IPS-18c (cell line): ENCODE measurements around the gene STAM2.
"Not testable (repeated sequence)": the region's sequence is repeated elsewhere in the genome, so short reads cannot be mapped to it uniquely, and the experiment has no call there.

Source experiments
- H3K4me3 ChIP-seq: 2 replicates; pipeline ENCODE4 v1.7.0; 2013; ENCODE audit warnings: low read depth, mild to moderate bottlenecking, low read length, moderate library complexity; ENCODE audit not compliant: insufficient read depth
- H3K9me3 ChIP-seq: one replicate; pipeline ENCODE4 v1.6.1; 2013; ENCODE audit warnings: mild to moderate bottlenecking, low read length, moderate library complexity; ENCODE audit not compliant: control insufficient read depth, insufficient read depth

Gene STAM2

GRCh38 chr2:152176113-152176714, 651 bp upstream of the STAM2 start:
- Histone ChIP-seq H3K4me3 (peak overlapping the region; percentile 99), H3K9me3 (no peaks in the 10 kb centered on the region)

GRCh38 chr2:152175012-152175367, 573 bp downstream of the STAM2 start:
- peak overlapping the region; percentile 99 for H3K4me3 ChIP-seq
- H3K9me3 ChIP-seq = no peaks in the 10 kb centered on the region

GRCh38 chr2:152174574-152174973, 989 bp downstream of the STAM2 start:
- no peaks in the 10 kb centered on the region for H3K9me3 ChIP-seq
- H3K4me3 ChIP-seq = peak overlapping the region; percentile 99; the same call in 1 of the 2 replicates

- Histone ChIP-seq H3K9me3 (no peaks in the 10 kb centered on the region), H3K4me3 (no peak overlapping the region)
These were observed 1.7 kb downstream of the STAM2 start for GRCh38 chr2:152173831-152174230.

- not testable (repeated sequence) for H3K4me3 ChIP-seq, H3K9me3 ChIP-seq
These were observed 3.3 kb downstream of the STAM2 start for GRCh38 chr2:152172201-152172785.

- no peak overlapping the region for H3K4me3 ChIP-seq
- no peaks in the 10 kb centered on the region for H3K9me3 ChIP-seq
These were observed 3.8 kb downstream of the STAM2 start for GRCh38 chr2:152171718-152172117.

GRCh38 chr2:152169158-152169557, 6.4 kb downstream of the STAM2 start:
- not testable (repeated sequence) for H3K9me3 ChIP-seq, H3K4me3 ChIP-seq

- not testable (repeated sequence) for H3K4me3 ChIP-seq, H3K9me3 ChIP-seq
These were observed 8.1 kb downstream of the STAM2 start for GRCh38 chr2:152167470-152167869.

GRCh38 chr2:152167065-152167464, 8.5 kb downstream of the STAM2 start:
- Histone ChIP-seq H3K4me3 (no peak overlapping the region), H3K9me3 (no peaks in the 10 kb centered on the region)

- H3K9me3 ChIP-seq = no peaks in the 10 kb centered on the region
- no peak overlapping the region for H3K4me3 ChIP-seq
These were observed 8.9 kb downstream of the STAM2 start for GRCh38 chr2:152166633-152167032.

- no peak overlapping the region for H3K4me3 ChIP-seq
- no peaks in the 10 kb centered on the region for H3K9me3 ChIP-seq
These were observed 9.8 kb downstream of the STAM2 start for GRCh38 chr2:152165780-152166179.

- no peak overlapping the region for H3K4me3 ChIP-seq
- no peaks in the 10 kb centered on the region for H3K9me3 ChIP-seq
These were observed 10.3 kb downstream of the STAM2 start for GRCh38 chr2:152165306-152165705.

- H3K4me3 ChIP-seq, H3K9me3 ChIP-seq: not testable (repeated sequence)
These were observed 11.9 kb downstream of the STAM2 start for GRCh38 chr2:152163669-152164068.

- peaks cover 4% of the 10 kb centered on the region for H3K9me3 ChIP-seq
- H3K4me3 ChIP-seq = no peak overlapping the region
These were observed 13.4 kb downstream of the STAM2 start for GRCh38 chr2:152162141-152162540.

- Histone ChIP-seq H3K9me3 (peaks cover 4% of the 10 kb centered on the region), H3K4me3 (no peak overlapping the region)
These were observed 14.0 kb downstream of the STAM2 start for GRCh38 chr2:152161598-152161997.

- not testable (repeated sequence) for H3K4me3 ChIP-seq, H3K9me3 ChIP-seq
These were observed 15.2 kb downstream of the STAM2 start for GRCh38 chr2:152160378-152160777.

GRCh38 chr2:152157253-152157652, 18.3 kb downstream of the STAM2 start:
- H3K4me3 ChIP-seq = no peak overlapping the region
- peaks cover 4% of the 10 kb centered on the region for H3K9me3 ChIP-seq

- Histone ChIP-seq H3K4me3 (no peak overlapping the region), H3K9me3 (peaks cover 4% of the 10 kb centered on the region)
These were observed 20.4 kb downstream of the STAM2 start for GRCh38 chr2:152155209-152155608.

GRCh38 chr2:152154462-152154861, 21.1 kb downstream of the STAM2 start:
- no peak overlapping the region for H3K4me3 ChIP-seq

More at GRCh38 chr2:152154462-152154861, 21.1 kb downstream of the STAM2 start:
- H3K9me3 ChIP-seq = peaks cover under 1% of the 10 kb centered on the region
